GM19239 (cell line): Measurements from ENCODE around the gene LPIN1.

Experiments used
- DNase-seq: peaks from one replicate; pipeline ENCODE4 v3.0.0; 2011; ENCODE audit warnings: low spot score; ENCODE audit not compliant: insufficient read length
- FAIRE-seq: peaks from 2 replicates; lab custom pipeline; 2011; peaks lifted over from hg19 to GRCh38; lab: Jason Lieb, UNC

Gene LPIN1

GRCh38 chr2:11746376-11746806 is at the start of gene LPIN1:
Gene LPIN1, plus strand, starts transcription at chr2:11746632. Its CDS starts 18,910 bp downstream, at chr2:11765542.
- FAIRE-seq (no peak), DNase-seq (peak; percentile 68)

- DNase-seq (no peak), FAIRE-seq (no peak)
These were observed 49.7 kb upstream of the LPIN1 start for GRCh38 chr2:11696736-11697102.

DNA sequence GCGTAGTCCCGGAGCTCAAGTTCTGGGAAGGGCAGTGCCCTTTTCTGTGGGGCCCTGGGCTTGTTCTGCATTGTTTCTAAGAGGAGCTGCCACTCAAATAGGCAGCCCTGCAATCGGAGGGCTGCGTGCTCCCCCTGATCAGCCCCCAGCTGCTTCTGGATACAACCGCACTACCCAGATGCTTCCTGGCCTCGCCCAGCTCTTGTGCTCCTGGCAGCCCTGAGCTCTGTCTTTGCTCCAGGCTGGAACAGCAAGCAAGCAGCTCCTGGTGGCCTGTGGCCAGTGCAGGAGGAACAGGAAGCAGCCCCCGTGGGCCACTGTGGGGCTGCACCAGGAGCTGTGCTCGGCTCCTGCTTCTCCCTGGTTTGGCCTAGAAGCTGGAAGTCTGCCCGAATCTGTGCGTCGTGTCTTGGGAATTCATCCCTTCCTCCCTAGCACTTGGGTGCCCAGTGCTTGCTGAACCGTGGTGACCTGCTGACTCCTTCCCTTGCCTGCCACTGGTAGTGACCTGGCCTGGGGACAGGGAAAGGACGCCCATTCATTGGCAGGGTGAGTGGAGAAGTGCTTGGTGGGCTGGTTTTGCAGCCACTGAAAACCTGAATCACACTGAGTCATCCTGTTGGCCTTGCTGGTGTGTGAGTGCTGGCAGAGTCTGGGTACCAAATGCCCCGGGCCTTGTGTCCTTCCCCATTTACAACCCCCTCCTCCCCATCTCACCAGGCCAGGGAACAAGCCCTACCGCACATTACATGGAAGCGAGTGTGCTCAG is 49.1 kb upstream of the LPIN1 start:
- DNase-seq: no peak
- FAIRE-seq: no peak

GRCh38 chr2:11698009-11698922 is 48.2 kb upstream of the LPIN1 start:
- DNase-seq (no peak), FAIRE-seq (no peak)

- FAIRE-seq (no peak), DNase-seq (no peak)
These were observed 46.5 kb upstream of the LPIN1 start for GRCh38 chr2:11699686-11700670.

- no peak for DNase-seq
- no peak for FAIRE-seq
These were observed 45.2 kb upstream of the LPIN1 start for GRCh38 chr2:11701206-11701605.

DNA sequence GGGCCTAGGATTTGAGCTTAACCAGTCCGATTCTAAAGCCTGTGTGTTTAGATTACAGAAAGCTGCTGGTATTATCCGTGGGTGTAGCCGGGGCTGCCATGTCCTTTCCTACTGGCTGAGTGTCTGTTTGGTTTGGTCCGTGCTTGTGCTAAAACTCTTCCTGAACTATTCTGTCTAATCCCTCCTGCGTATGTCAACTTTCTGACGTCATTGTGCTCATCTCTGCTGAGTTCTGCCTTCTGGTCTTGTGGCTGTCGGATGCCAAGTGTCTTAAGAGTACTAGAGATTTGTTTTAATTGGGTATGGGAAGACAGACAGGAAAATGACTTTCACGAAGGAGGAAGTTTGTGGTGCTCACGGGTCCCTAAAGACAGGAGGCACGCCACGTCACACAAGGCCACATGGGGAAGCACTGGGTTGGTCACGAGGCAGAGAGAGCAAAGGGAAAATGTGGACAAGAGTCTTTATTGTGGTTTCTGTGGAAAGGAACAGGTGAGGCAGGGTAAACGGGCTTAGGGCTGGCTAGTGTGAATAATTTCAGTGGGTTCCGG is 44.6 kb upstream of the LPIN1 start:
- FAIRE-seq (no peak), DNase-seq (no peak)

DNA sequence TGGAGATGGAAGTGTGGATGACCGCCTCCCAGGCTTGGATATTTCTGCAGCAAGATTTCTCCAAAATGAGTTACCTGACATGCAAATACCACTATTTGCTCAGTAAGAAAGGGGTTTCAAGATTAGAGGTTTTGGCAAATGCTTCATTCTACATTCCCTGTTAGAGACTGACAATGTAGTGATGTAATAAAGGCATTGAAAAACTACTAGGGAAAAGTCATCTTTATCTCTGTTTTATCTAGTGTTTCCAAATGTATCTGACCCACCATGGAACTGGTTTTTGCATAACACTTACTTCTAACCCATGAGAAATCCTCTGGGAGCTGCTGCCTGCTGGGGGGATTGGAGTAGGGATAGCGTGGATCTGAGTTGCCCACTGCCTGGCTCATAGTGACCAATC is 43.5 kb upstream of the LPIN1 start:
- DNase-seq (no peak), FAIRE-seq (no peak)

DNA sequence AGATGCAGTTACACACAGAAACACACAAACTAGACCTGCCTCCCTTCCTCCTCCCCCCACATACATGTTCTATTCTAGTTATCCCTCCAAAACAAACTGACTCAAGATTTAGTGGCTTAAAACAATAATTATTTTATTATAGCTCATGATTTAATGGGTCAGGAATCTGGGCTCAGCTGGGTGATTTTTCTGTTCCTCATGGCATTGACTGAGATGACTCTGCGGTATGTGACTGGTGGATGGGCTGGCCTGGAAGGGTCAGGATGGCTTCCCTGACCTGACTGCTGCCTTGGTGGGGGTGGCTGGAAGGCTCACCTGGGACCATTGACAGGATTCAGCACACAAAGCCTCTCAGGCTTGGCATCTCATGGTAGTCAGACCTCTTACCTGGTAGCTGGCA is 42.7 kb upstream of the LPIN1 start:
- no peak for FAIRE-seq
- no peak for DNase-seq

DNA sequence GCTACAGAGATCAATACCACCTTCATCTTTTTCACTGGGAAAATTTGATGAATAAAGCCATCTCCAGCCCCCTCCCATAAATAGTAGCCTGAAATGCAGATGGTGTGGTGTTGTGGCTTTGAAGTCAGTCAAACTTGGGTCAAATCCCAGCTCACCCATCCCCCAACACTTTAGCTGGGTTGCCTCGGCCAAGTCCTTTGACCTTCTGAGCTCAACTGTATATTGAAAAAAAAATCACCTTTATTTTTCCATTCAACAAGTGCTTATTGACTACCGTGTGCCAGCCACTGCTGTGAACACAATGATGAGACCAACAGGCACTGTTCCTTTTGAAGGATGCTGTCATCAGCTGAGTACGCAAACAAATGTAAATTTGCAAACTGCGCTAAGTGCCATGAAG is 41.4 kb upstream of the LPIN1 start:
- FAIRE-seq (no peak), DNase-seq (no peak)

DNA sequence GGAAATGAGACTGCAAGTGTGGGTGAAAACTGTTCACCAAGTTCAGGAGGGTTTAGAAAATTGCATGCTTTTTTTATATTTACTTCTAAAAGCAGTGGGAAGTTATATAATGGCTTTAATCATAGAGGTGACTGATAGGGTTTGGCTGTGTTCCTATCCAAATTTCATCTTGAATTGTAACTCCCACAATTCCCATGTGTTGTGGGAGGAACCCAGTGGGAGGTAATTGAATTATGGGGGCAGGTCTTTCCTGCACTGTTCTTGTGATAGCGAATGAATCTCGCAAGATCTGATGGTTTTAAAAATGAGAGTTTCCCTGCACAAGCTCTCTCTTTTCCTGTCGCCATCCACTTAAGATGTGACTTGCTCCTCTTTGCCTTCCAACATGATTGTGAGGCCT is 40.7 kb upstream of the LPIN1 start:
- FAIRE-seq: no peak
- no peak for DNase-seq

DNA sequence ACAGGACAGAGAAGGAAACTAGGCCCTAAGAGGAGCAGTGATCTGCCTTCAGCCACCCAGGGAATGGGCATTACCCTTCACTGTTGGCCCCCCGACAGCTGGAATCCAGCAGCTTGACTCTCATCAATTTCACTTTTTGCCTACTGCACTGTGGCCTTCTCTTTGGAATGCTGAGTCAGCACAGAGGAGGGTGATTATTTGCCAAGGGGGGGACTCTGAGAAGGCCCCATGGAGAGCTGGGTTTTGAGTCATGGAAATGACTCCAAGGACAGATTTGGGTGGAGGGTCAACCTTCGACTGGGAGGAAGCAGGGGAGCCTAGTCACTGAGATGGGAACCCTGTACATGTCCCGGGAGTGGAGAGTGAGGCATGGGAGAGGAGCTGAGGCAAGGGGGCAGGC is 38.3 kb upstream of the LPIN1 start:
- DNase-seq (no peak), FAIRE-seq (no peak)

GRCh38 chr2:11709293-11709692 is 37.1 kb upstream of the LPIN1 start:
- DNase-seq (no peak), FAIRE-seq (no peak)

- no peak for FAIRE-seq
- no peak for DNase-seq
These were observed 36.2 kb upstream of the LPIN1 start for GRCh38 chr2:11710210-11710609.

GRCh38 chr2:11710632-11711353 is 35.6 kb upstream of the LPIN1 start:
- no peak for DNase-seq

DNA sequence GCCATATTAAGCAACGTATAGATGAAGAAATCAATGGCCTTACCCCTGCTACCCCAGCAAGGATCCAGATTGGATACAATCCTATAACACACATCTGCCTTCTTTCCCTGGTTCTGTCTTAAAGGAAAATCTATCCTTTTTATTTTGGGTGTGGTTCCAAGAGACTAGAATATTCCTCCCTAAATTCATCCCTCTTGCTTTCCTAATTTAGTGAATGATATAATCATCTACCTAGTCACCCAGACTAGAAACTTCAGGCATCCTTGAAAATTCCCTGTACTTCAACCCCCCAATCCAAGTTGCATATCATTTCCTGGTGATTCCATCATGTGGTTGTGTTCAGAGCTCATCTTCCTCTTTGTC is 35.1 kb upstream of the LPIN1 start:
- DNase-seq (no peak), FAIRE-seq (no peak)

More at GRCh38 chr2:11710632-11711353, 35.6 kb upstream of the LPIN1 start:
- no peak for FAIRE-seq

- FAIRE-seq (no peak), DNase-seq (no peak)
These were observed 34.7 kb upstream of the LPIN1 start for GRCh38 chr2:11711751-11712150.

DNA sequence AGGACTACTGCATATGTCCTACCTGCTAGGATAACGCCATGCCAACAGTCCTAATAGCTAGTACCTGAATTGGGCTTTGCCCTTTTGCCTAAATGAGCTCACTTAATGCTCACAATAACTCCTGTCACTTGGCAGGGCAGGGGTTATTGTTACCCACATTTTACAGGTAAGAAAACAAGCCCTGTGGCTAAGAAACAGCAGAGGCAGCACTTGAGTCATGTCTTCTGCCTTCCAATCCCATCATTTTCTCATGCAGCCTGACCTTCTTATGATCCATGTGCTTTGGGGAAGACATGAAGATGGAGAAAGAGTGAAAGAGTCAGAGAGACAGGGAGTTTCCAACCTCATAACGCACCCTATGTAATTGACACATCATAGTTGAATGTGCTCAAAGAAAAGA is 33.6 kb upstream of the LPIN1 start:
- FAIRE-seq: no peak
- DNase-seq: no peak

GRCh38 chr2:11713815-11714214 is 32.6 kb upstream of the LPIN1 start:
- DNase-seq: no peak
- no peak for FAIRE-seq
